GM18519 (cell line): Measurements from ENCODE around the gene EXOC2.
"Not testable (repeated sequence)": the region's sequence is repeated elsewhere in the genome, so short reads cannot be mapped to it uniquely, and the experiment has no call there.

Experiments
- ATAC-seq: cut with Tn5 transposase; IDR thresholded peaks from one replicate; pipeline ENCODE4 v1.9.1; 2021; ENCODE audit warnings: mild to moderate bottlenecking, moderate library complexity; ENCODE audit not compliant: unreplicated experiment, low FRiP score

Gene EXOC2

DNA sequence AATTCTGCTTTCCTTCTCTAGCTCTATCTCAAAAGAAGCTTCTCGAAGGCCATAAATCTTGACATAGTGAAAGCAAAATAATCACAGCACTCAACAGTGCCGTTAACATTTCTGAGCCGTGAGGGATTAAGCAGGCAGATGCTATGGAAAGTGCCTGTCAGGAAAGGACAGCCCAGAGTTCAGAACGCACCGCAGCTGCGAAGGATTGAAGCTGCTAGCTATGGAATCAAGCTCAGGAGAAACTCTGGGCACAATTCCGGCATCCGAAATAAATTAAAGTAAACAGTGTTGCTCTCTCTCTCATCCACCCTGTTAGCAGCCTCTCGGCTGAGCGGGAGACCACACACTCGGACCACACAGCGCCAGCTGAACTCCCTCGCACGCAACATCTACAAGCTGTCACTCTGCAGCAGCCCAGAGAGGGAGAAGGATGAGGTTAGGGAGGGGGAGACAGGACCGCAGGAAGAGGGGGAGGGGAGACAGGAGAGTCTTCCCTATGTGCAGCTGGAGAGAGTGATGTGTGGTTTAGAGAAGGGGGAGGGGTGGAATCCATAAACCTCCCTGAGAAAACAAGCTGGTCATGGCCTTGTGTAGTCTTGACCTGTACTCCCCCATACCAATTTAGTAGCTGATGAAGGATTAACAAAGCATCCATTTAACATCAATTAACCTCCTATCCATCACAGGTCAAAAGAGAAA lies 9.0 kb downstream of the EXOC2 start:
- no peak for ATAC-seq

DNA sequence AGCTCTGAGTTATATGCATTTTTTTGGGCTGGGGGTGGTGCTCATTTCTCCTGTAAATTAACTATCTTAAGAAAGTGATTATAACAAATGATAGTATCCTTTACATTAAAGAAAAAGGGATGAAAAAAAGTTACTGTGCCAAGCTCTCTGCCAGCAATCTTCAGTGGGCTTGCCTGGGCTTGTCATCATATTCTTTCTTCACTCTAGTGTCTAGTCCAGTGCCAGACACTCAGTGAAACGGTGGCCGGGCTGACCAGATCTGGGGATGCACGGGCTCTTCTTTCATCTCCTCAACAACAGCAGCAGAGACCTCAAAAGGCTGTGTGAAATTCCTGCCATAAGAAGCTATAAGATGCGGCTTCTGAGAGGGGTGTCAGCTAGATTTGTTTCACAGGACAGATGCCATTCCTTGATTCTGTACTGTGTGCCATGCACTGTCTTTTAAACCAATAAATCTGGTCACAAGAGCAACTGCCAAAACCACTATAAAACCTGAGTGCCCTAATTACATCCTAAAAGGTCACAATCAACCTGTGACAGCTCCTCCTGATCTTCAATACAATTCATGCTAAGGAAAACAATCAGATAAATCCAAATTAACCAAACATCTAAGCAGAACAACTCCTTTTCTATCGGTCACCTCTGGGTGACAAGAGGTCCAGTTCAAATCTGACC lies 12.1 kb downstream of the EXOC2 start:
- ATAC-seq, result no peak

DNA sequence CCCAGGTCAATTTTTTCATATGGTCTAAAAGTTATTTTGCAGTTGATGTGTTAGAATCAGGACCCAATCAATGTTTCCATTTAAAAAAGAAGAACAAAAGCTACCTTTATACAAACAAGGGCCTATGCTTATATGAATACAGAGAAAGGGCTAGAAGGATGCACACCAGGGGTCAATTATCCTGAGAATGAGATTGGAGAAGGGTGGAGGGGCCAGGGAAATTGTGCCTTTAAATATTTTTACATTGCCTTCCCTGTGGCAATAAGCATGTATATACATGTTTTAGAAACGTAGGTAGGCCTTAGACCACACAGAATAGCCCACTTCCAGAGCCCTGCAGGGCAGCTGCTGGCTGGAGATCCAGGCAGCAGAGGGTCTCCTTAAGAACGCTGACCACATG lies 12.7 kb downstream of the EXOC2 start:
- ATAC-seq, result no peak

DNA sequence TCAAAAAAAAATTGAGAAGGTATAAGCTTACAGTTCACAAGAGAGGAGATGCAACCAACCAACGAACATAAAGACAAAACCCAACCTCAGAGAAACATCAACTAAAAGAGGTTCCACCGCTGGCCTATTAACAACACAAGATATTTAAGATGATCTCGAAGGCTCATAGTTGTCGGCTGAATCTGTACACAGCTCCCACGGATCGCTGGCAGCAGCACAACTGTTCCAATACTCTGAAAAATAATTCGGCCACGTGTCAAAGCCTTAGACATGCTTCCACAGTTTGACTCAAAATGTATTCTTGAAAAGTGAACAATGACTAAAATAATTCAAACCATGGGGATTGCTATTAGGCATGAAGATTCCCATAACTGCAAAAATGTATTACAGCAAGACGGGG lies 13.7 kb downstream of the EXOC2 start:
- no peak for ATAC-seq

DNA sequence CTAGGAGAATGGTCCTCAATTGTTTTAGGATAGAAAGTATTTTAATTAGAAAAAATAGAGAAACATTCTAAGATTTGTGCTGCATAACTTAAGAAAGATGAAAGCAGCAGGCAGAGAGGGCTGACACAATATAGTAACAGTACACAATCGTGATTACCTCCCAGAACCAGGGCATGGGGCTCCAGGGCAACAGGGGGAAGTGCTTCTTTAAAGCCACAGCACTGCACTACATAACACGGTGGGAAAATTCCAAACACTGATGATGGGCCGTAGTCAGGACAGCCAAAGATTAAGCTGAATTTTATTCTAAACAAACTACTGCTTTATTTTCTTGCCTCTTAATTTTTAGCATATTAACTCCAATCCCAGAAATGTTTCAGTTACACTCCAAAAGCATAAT lies 14.4 kb downstream of the EXOC2 start:
- ATAC-seq, result no peak

DNA sequence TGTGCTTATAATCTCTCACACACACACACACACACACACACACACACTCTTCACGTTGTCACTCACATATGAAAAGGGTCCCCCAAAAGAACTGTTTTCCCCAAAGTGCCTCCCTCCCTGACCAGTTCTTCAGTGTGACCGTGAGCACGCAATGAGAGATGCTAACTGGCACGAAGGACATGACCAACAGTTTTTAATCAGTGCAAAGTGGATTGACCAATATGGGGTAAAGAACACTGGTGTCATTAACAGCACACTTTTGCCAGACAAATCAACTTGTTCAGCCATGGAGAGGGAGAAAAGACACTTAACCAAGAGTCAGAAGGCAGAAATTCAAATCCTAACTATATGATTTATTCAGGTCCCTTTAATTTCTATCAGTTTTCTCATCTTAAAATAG lies 15.0 kb downstream of the EXOC2 start:
- no peak for ATAC-seq

DNA sequence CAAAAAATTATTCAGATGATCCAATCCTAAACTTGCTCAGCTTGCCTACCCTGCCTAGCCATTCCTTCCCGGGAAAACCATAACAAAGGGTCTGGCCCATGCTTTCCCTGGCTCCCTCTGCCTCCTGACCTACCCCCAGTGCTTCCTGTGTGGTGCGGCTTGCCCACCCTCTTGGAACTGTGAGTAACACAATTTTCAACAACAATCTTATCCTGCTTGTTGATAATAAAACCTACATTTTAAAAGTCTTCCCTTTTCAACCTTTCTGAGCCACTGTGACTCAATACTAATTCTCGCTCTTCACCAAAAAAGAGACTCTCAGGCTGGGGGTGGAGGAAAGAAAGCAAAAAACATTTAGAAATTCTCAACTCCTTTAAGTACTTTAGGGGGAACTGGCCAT lies 18.0 kb downstream of the EXOC2 start:
- ATAC-seq, result no peak

DNA sequence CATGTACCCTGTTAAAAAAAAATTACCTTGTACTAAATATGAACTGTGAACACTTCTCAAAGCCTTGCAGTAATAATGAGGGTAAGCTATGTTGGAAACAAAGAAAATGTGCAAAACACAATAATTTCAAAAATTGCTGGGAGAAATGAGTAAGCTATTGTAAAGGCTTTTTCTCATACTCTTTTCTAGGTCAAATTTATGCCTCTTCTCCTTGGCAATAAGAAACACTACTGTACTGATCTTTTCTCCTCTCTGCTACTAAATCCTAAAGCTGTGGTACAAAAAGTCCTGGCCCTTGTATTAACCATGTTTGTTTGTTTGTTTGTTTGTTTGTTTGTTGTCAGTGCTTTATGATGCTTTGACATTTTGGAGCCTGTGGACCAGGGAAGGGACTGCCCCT lies 18.5 kb downstream of the EXOC2 start:
- no peak for ATAC-seq

DNA sequence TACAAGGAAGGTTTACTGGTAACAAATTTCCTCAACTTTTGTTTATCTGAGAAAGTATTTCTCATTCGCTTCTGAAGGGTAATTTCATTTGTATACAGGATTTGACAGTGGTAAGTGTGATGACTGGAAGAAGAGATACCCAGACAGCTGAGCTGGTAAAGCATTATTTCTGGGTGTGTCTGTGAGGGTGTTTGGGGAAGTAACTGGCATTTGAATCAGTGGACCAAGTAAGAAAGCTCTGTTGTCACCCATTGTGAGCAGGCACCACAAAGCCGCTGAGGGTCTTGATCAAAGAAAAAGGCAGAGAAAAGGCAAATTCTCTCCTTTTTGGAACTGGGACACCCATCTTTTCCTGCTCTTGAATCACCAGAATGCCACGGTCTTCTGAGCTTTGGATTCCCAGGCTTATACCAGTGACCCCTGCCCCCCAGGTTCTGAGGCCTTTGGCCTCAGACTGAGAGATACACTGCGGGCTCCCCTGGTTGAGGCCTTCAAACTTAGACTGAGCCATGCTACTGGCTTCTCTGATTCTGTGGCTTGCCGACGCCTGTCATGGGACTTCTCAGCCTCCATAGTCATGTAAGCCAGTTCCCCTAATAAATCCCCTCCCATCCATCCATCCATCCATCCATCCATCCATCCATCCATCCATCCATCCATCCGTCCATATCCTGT lies 25.5 kb downstream of the EXOC2 start:
- no peak for ATAC-seq

DNA sequence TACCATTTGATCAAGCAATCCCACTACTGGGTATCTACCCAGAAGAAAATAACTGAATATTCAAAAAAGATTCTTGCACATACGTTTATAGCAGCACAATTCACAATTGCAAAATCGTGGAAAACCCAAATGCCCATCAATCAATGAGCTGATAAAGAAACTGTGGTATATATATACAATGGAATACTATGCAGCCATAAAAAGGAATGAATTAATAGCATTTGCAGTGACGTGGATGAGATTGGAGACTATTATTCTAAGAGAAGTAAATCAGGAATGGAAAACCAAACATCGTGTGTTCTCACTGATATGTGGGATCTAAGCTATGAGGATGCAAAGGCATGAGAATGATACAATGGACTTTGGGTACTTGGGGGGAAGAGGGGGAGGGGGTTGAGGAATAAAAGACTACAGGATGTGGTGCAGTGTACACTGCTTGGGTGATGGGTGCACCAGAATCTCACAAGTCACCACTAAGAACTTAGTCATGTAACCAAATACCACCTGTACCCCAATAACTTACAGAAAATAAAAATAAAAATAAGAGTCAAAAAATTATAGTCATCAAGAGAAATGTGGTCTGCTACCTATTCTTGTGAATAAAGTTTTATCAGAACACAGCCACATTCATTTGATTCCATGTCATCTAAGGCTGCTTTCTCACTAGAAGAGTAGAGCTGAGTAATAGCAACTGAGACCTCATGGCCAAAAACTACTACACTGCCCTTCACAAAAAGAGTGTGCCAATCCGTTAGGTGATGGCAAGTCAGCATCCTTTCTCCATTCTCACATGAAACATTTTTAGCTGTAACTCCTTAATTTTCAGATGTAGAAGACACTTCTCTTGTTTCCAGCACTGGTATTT lies 27.3 kb downstream of the EXOC2 start:
- ATAC-seq, result no peak

DNA sequence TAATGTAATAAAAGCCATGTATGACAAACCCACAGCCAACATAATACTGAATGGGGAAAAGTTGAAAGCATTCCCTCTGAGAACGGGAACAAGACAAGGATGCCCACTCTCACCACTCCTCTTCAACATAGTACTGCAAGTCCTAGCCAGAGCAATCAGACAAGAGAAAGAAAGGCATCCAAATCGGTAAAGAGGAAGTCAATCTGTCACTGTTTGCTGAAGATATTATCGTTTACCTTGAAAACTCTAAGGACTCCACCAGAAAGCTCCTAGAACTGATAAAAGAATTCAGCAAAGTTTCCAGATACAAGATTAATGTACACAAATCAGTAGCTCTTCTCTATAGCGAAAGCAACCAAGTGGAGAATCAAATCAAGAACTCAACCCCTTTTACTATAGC lies 29.2 kb downstream of the EXOC2 start:
- ATAC-seq, result not testable (repeated sequence)

DNA sequence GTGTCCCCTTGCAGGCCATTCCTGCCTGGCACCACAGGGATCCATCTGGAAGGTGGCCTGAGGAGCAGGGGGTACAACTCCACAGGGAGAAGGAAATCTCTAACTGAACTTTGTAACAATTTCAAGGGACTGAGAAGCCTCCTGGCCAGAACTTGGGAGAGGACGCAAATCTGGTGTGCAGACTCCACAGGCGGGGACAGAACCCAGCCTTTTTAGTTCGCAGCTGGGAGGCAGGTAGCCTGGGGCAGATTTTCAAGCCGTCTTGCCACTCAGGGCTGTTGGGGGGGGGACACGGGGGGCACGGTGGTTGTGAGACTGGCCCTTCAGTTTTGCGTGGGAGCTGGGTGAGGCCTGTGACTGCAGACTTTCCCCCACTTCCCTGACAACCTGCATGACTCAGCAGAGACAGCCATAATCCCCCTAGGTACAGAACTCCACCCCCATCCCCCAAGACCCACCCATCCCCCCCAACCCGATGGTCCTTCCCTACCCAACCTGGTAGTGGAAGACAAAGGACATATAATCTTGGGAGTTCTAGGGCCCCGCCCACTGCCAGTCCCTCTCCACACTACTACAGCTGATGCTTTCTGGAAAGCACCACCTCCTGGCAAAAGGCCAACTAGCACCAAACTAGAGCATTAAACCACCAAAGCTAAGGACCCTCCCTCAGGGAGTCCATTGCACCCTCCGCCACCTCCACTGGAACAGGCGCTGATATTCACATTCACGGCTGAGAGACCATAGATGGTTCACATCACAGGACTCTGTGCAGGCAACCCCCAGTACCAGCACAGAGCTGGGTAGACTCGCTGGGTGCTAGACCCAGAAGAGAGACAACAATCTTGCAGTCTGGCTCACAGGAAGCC lies 33.0 kb downstream of the EXOC2 start:
- no peak for ATAC-seq

DNA sequence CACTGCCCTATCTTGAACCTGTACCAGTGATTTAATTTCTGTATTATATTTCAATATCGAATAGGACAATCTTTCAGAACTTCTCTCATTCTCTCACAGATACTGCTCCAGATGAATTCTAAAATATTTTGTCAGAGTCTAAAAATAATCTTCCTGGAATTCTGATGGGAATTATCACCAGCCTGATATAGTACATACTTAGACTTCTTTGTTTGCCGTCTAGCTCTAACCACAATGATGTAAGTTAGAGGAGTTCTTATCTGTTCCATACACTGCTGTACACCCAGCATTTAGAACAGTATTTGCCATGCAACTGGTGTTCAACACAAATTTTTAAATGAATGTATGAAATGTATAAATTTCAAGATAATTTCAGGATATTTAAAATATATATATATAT lies 34.7 kb downstream of the EXOC2 start:
- no peak for ATAC-seq

DNA sequence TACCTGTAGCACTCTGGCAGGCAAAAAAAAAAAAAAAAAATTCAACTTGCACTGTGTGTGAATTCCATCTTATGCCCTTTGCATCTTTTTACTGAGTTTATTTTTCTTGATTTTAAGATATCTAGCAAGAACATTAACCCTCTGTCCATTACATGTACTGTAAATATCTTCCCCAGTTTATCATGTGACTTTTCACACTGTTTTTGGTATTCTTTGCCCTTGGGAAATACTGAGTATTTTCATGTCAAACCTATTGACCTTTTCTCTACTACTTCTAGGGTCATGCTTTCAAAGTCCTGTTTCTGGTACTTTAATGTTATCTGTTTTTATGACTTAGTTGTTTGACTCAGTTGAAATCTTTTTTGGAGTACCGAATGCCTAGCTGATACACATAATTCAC lies 35.2 kb downstream of the EXOC2 start:
- no peak for ATAC-seq

DNA sequence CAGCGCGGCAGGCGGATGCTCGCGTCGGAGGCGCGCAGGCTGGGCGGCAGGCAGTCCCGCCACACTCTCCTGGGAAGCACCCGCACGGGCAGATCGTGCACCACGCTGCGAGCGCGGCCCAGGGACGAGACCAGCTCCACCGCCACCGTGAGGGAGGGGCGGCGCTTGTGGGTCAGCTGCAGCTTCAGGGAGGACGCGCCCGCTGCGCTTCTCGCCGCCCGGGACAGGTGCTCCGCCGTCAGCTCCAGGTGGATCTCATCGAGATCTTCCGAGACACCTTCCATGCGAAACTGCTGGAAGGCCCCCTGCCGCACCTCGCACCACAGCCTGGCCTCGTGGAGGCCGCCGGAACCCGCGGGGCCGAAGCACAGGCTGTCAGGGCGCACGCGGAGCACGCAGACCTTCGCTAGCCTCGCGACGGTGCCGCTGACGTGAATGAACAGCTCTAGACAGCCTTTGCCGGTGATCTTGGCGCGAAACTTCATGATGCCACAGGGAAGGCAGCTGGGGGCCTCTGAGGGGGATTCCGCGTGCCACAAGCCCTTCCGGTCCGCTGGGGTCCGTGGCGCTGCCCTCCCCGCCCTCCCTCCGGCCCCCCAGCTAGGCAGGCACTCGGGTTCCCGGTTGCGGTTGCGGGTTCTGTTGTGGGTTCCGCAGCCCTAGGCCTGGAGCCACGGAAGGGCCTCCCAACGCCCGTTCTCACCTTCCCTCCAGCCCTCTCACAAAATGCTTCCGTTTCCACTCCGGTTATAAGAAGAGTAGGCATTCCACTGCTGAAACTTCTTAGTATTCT lies 36.3 kb downstream of the EXOC2 start, which contains the start of gene HUS1B:
HUS1B (minus strand) TSS at position 641 of the 793 bp plus-strand sequence; CDS start at position 485, 156 bp downstream.
- ATAC-seq, result no peak

DNA sequence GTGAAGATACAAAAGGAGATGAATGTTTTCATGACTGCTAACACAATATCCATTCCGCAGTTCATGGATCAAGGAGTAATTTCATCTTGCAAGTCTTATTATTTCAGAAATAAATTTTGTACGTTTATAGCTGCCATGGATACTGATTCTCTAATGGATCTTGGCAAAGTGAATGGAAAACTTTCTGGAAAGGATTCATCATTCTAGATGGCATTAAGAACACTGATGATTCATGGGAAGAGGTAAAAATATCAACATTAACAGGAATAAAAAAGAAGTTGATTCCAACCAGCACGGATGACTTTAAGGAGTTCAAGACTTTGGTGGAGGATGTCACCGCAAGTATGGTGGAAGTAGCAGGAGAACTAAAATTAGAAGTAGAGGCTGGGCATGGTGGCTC lies 38.8 kb downstream of the EXOC2 start:
- ATAC-seq, result no peak

DNA sequence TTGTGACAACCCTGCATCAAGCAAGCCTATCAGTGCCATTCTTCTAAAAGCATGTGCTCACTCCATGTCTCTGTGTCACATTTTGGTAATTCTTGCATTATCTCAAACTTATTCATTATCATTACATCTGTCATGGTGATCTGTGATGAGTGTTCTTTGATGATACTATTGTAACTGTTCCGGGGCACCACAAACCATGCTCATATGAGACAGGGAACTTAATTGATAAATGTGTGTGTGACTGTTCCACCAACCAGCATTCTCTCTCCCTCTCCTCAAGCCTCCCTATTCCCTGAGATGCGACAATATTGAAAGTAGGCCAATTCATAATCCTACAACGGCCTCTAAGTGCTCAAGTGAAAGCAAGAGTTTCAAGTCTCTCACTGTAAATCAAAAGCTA lies 40.1 kb downstream of the EXOC2 start:
- no peak for ATAC-seq

DNA sequence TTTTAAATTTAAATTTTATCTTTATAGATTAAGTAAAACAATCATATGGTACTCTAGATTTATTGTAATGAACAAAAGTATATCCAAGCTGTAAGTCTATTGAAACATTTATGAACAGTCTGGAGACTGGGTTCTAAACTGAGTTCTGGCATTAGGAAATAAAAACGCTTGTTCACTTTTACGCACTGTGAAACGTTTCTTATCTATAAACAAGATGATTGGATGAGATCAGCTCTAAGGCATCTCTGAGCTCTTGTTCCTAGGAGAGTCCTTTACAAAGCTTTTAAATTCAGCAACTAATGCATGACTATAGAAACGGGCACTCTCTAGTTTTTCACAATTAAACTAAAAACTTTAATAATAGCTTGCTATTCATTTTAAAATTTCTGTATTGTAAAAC lies 42.8 kb downstream of the EXOC2 start:
- no peak for ATAC-seq

DNA sequence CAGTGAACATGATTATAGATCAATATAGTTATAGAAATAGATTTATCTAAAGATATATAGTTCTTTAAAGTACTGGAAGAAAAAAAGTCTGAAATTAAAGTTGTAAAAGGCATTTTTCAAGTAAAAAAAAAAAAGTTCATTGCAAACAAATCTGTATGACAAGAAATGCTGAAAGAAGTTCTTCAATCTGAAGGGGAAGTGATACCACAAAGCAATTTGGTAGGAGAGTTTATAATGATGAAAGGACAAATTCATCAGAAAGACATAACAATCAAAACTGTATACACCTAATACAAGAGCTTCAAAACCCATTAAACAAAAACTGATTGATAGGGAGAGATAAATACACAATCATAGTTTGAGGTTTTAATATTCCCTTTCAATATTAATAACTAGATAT lies 50.1 kb downstream of the EXOC2 start:
- ATAC-seq, result no peak
